GM23248 (cell line): ENCODE data around the gene FUT7. TPM values are rescaled to one million over a fixed set of nuclear protein-coding genes. Genes with fewer than 3 reads are reported as not detected.
"Not testable (repeated sequence)": the region's sequence is repeated elsewhere in the genome, so short reads cannot be mapped to it uniquely, and the experiment has no call there.

Source experiments
- DNase-seq: peaks from one replicate; pipeline ENCODE4 v3.0.0-alpha.2; 2015
- H2AFZ ChIP-seq: fragments of 200-600 bp; sonication (generic); 2 replicates; pipeline ENCODE4 v1.6.1; 2016; ENCODE audit warnings: antibody characterized with exemption
- H3F3A ChIP-seq: fragments of 200-600 bp; sonication (generic); 2 replicates; pipeline ENCODE4 v1.6.1; 2016; ENCODE audit warnings: mild to moderate bottlenecking, antibody characterized with exemption, mixed run types; ENCODE audit not compliant: insufficient read depth
- H3K27ac ChIP-seq: fragments of 200-600 bp; sonication (generic); 2 replicates; pipeline ENCODE4 v1.5.1; 2016; ENCODE audit warnings: mild to moderate bottlenecking
- H3K27me3 ChIP-seq: fragments of 200-600 bp; sonication (generic); replicated peaks from 2 replicates; pipeline ENCODE4 v1.6.1; 2016; ENCODE audit warnings: mild to moderate bottlenecking; ENCODE audit not compliant: insufficient read depth
- H3K36me3 ChIP-seq: fragments of 200-600 bp; sonication (generic); 2 replicates; pipeline ENCODE4 v1.6.1; 2016; ENCODE audit warnings: low read depth, mild to moderate bottlenecking
- H3K4me1 ChIP-seq: fragments of 200-600 bp; sonication (generic); 2 replicates; pipeline ENCODE4 v1.6.1; 2016; ENCODE audit warnings: mild to moderate bottlenecking; ENCODE audit not compliant: insufficient read depth
- H3K4me2 ChIP-seq: fragments of 200-600 bp; sonication (generic); one replicate; pipeline ENCODE4 v1.6.1; 2016; ENCODE audit warnings: mild to moderate bottlenecking; ENCODE audit not compliant: unreplicated experiment
- H3K4me3 ChIP-seq: fragments of 200-600 bp; sonication (generic); 2 replicates; pipeline ENCODE4 v1.5.1; 2016; ENCODE audit warnings: mild to moderate bottlenecking
- H3K79me2 ChIP-seq: fragments of 200-600 bp; sonication (generic); 2 replicates; pipeline ENCODE4 v1.6.1; 2016; ENCODE audit warnings: mild to moderate bottlenecking; ENCODE audit not compliant: insufficient read depth
- H3K9ac ChIP-seq: fragments of 200-600 bp; sonication (generic); 2 replicates; pipeline ENCODE4 v1.6.1; 2016; ENCODE audit warnings: mild to moderate bottlenecking
- H3K9me2 ChIP-seq: fragments of 200-600 bp; sonication (generic); 2 replicates; pipeline ENCODE4 v1.6.1; 2016; ENCODE audit warnings: mixed run types, mild to moderate bottlenecking, moderate library complexity; ENCODE audit not compliant: insufficient read depth
- H3K9me3 ChIP-seq: fragments of 200-600 bp; sonication (generic); one replicate; pipeline ENCODE4 v1.6.1; 2017; ENCODE audit warnings: low read depth
- H4K20me1 ChIP-seq: fragments of 200-600 bp; sonication (generic); 2 replicates; pipeline ENCODE4 v1.6.0; 2016; ENCODE audit not compliant: insufficient read depth
- EZH2 ChIP-seq: fragments of 200-600 bp; sonication (generic); IDR thresholded peaks from 2 replicates; pipeline ENCODE4 v1.6.1; 2018; ENCODE audit warnings: antibody characterized with exemption, mild to moderate bottlenecking; ENCODE audit not compliant: insufficient read depth, poor library complexity, severe bottlenecking
- EZH2phosphoT487 ChIP-seq: fragments of 200-600 bp; sonication (generic); IDR thresholded peaks from 2 replicates; pipeline ENCODE4 v1.6.1; 2018; ENCODE audit warnings: antibody characterized with exemption, moderate library complexity, mild to moderate bottlenecking, low read depth; ENCODE audit not compliant: insufficient read depth
- WGBS, 2 experiments: methylation state at CpG; one replicate each; pipeline ENCODE4 v1.1.6; 2015 to 2017; ENCODE audit warnings: low lambda C conversion rate in 2 of 2, low coverage in 1 of 2; ENCODE audit errors: missing lambda C conversion rate in 2 of 2; 5-methylcytosine and 5-hydroxymethylcytosine counted together
- in situ Hi-C: fragments of 300-500 bp; cut with MboI; formaldehyde crosslinking; loops from 2 replicates; pipeline ENCODE4 v1.15.0; 2020
- polyA plus RNA-seq: library from polyadenylated mRNA; unstranded; fragments of >200 nt; fragmentation: Nextera tagmentation; extraction: Ambion mirVana; gene quantifications from 2 replicates; pipeline ENCODE4 v1.2.1, GENCODE V29; 2016
- total RNA-seq: library from RNA; depleted of rRNA; stranded (reverse); fragments of >200 nt; shearing (Covaris generic); gene quantifications from 2 replicates; pipeline ENCODE4 v1.2.3, GENCODE V29; 2014

FUT7 gene
- total and polyA plus RNA-seq, 2 experiments from 2014 or later = not detected

- Histone ChIP-seq H3F3A (no peaks in the 10 kb centered on the region), H3K9ac (no peak overlapping the region), H4K20me1 (no peaks in the 10 kb centered on the region), H3K27ac (no peak overlapping the region), H3K27me3 (no peaks in the 10 kb centered on the region), H3K9me3 (no peaks in the 10 kb centered on the region), H2AFZ (no peak overlapping the region), H3K9me2 (no peaks in the 10 kb centered on the region), H3K4me3 (no peak overlapping the region), H3K4me1 (no peaks in the 10 kb centered on the region), H3K79me2 (no peaks in the 10 kb centered on the region), H3K4me2 (no peak overlapping the region), H3K36me3 (no peaks in the 10 kb centered on the region)
- peak; percentile 87 for DNase-seq
- in situ Hi-C loops = loop anchor here (10.0 kb wide), 1 partner anchor 260 kb away; no protein-coding TSS in a partner anchor
- WGBS, 2 experiments = 8 to 11% methylated on average over 18 to 24 of the region's 24 CpGs
- TF ChIP-seq EZH2 = no peak
- TF ChIP-seq EZH2phosphoT487 = no peak
Observed at GRCh38 chr9:137034709-137035506, 3.0 kb upstream of the FUT7 start.

- Histone ChIP-seq H3K9me2 (no peaks in the 10 kb centered on the region), H2AFZ (no peak overlapping the region), H4K20me1 (no peaks in the 10 kb centered on the region), H3F3A (no peaks in the 10 kb centered on the region), H3K4me3 (no peak overlapping the region), H3K27ac (no peak overlapping the region), H3K9me3 (no peaks in the 10 kb centered on the region), H3K27me3 (no peaks in the 10 kb centered on the region), H3K79me2 (no peaks in the 10 kb centered on the region), H3K4me2 (no peak overlapping the region), H3K36me3 (no peaks in the 10 kb centered on the region), H3K4me1 (no peaks in the 10 kb centered on the region), H3K9ac (no peak overlapping the region)
- WGBS, 2 experiments = 38 to 52% methylated on average over 10 to 15 of the region's 15 CpGs
- DNase-seq = no peak
- TF ChIP-seq EZH2phosphoT487 (no peak), EZH2 (no peak)
- in situ Hi-C loops = loop anchor here (10.0 kb wide), 1 partner anchor 259 kb away; no protein-coding TSS in a partner anchor
Observed at GRCh38 chr9:137034039-137034708, 2.3 kb upstream of the FUT7 start.

- H3K4me2 ChIP-seq, H3F3A ChIP-seq, H4K20me1 ChIP-seq, H3K27ac ChIP-seq, H3K36me3 ChIP-seq, DNase-seq, H3K79me2 ChIP-seq, H3K9ac ChIP-seq, H3K9me3 ChIP-seq, H2AFZ ChIP-seq, H3K4me3 ChIP-seq, H3K9me2 ChIP-seq, H3K4me1 ChIP-seq, H3K27me3 ChIP-seq: not testable (repeated sequence)
- WGBS, 2 experiments = 87 to 94% methylated on average over 5 of the region's 5 CpGs
- in situ Hi-C loops = loop anchor here (10.0 kb wide), 1 partner anchor 259 kb away; no protein-coding TSS in a partner anchor
Observed at GRCh38 chr9:137033481-137033880, 1.6 kb upstream of the FUT7 start.

GRCh38 chr9:137032858-137033257 is 970 bp upstream of the FUT7 start:
- Histone ChIP-seq H3K9me2 (no peaks in the 10 kb centered on the region), H3K27ac (no peak overlapping the region), H3K27me3 (no peaks in the 10 kb centered on the region), H3K4me3 (no peak overlapping the region), H3K4me2 (no peak overlapping the region), H4K20me1 (no peaks in the 10 kb centered on the region), H3K9ac (no peak overlapping the region), H3F3A (no peaks in the 10 kb centered on the region), H3K9me3 (no peaks in the 10 kb centered on the region), H3K4me1 (no peaks in the 10 kb centered on the region), H2AFZ (no peak overlapping the region), H3K79me2 (no peaks in the 10 kb centered on the region), H3K36me3 (no peaks in the 10 kb centered on the region)
- TF ChIP-seq EZH2phosphoT487 (no peak), EZH2 (no peak)
- 89% methylated on average over 8 to 10 of the region's 10 CpGs for WGBS, 2 experiments
- no peak for DNase-seq
- in situ Hi-C loops = loop anchor here (10.0 kb wide), 1 partner anchor 258 kb away; no protein-coding TSS in a partner anchor
